Measurements from ENCODE around the gene RRP8. TPM values are rescaled to one million over a fixed set of nuclear protein-coding genes. Genes with fewer than 3 reads are reported as not detected.

RRP8 gene
- total RNA-seq, 1 experiment from 2014 or later, result 15.1 TPM

GRCh38 chr11:6545917-6546605, 57.4 kb downstream of the RRP8 start:
- Histone ChIP-seq H3K79me2 (ENCODE audit: low read length) (no peaks in the 10 kb centered on the region), H3K4me3 (ENCODE audit: low read length) (no peak overlapping the region), H3K27me3 (ENCODE audit: low read length) (no peaks in the 10 kb centered on the region), H3K9me3 (ENCODE audit: low read length) (no peaks in the 10 kb centered on the region), H3F3A (ENCODE audit: low read length, unreplicated experiment) (no peaks in the 10 kb centered on the region), H3K9me2 (replicated peaks; ENCODE audit: low read length) (no peaks in the 10 kb centered on the region), H3K4me1 (ENCODE audit: insufficient read depth, low read length) (no peaks in the 10 kb centered on the region), H4K20me1 (ENCODE audit: low read length) (no peaks in the 10 kb centered on the region), H3K36me3 (ENCODE audit: low read depth, low read length) (no peaks in the 10 kb centered on the region), H3K9ac (ENCODE audit: low read length) (no peak overlapping the region), H2AFZ (ENCODE audit: low read length) (no peak overlapping the region), H3K4me2 (ENCODE audit: low read length) (no peak overlapping the region), H3K27ac (ENCODE audit: low read length) (no peak overlapping the region)
- BruUV-seq (replicated peaks), result no TSS peak
- POLR2A ChIA-PET (ENCODE audit: unreplicated experiment), result no interaction called here
- DNase-seq, result no peak
- ATAC-seq, result no peak
- intact Hi-C loops (cut with micrococcal nuclease), result no loop called here
- CTCF ChIA-PET, result no interaction called here
- TF ChIP-seq EZH2phosphoT487 (IDR thresholded peaks at IDR 0.05; ENCODE audit: borderline replicate concordance, low read length) (no peak), EZH2 (IDR thresholded peaks at IDR 0.05; ENCODE audit: low read length, unreplicated experiment) (no peak), CTCF (conservative IDR thresholded peaks at IDR 0.05; ENCODE audit: low read depth, low read length) (no peak)

Other genes starting within 250 kb of the RRP8 start
- 12.1 and 12.9 TPM in 2 replicates for gene SMPD1, start 213.1 kb downstream of the RRP8 start, total RNA-seq (2014; rRNA removed)
- gene APBB1, start 184.5 kb downstream of the RRP8 start, total RNA-seq (2014; rRNA removed), result 17.5 and 24.7 TPM in 2 replicates
- 1.6 TPM in 1 of 2 replicates, not detected in the other for gene HPX, start 162.6 kb downstream of the RRP8 start, total RNA-seq (2014; rRNA removed)
- gene TRIM3, start 129.7 kb downstream of the RRP8 start, total RNA-seq (2014; rRNA removed), result 20.3 and 24.7 TPM in 2 replicates
- 57.2 and 65.2 TPM in 2 replicates for gene ARFIP2, start 122.3 kb downstream of the RRP8 start, total RNA-seq (2014; rRNA removed)
- 25.5 and 26.4 TPM in 2 replicates for gene TIMM10B, start 122.1 kb downstream of the RRP8 start, total RNA-seq (2014; rRNA removed)
- gene DNHD1, start 106.3 kb downstream of the RRP8 start, total RNA-seq (2014; rRNA removed), result 9.3 and 14.5 TPM in 2 replicates
- 73.0 and 73.9 TPM in 2 replicates for gene ILK, start 158 bp upstream of the RRP8 start, total RNA-seq (2014; rRNA removed)
- gene TAF10, start 8.6 kb upstream of the RRP8 start, total RNA-seq (2014; rRNA removed), result 102 and 128 TPM in 2 replicates
- gene TPP1, start 15.8 kb upstream of the RRP8 start, total RNA-seq (2014; rRNA removed), result 21.6 and 48.3 TPM in 2 replicates
- under 0.01 TPM in 1 of 2 replicates, not detected in the other for gene DCHS1, start 52.2 kb upstream of the RRP8 start, total RNA-seq (2014; rRNA removed)
- 72.5 and 78.1 TPM in 2 replicates for gene MRPL17, start 79.7 kb upstream of the RRP8 start, total RNA-seq (2014; rRNA removed)
- gene OR2AG2, start 168.4 kb upstream of the RRP8 start, total RNA-seq (2014; rRNA removed), result 0.15 TPM in 1 of 2 replicates, not detected in the other
- gene OR2AG1, start 179.4 kb upstream of the RRP8 start, total RNA-seq (2014; rRNA removed), result not detected in 2 replicates
- gene OR6A2, start 196.1 kb upstream of the RRP8 start, total RNA-seq (2014; rRNA removed), result 0.06 and 0.07 TPM in 2 replicates
- not detected in 2 replicates for gene OR10A5, start 242.1 kb upstream of the RRP8 start, total RNA-seq (2014; rRNA removed)